Measurements from ENCODE around the gene C1QTNF7.

GRCh38 chr4:15392053-15392805 lies 35.6 kb upstream of the C1QTNF7 start:
- TF ChIP-seq EZH2 (IDR thresholded peaks at IDR 0.05; ENCODE audit: insufficient read depth, poor library complexity, severe bottlenecking) (no peak), EZH2phosphoT487 (IDR thresholded peaks at IDR 0.05; ENCODE audit: insufficient read depth, low read depth) (no peak)
